Adipocyte (in vitro differentiated cells): ENCODE data around the gene OSBPL9.

Source experiments
- DNase-seq: peaks from one replicate; pipeline ENCODE4 v3.0.0-alpha.2; 2015; ENCODE audit warnings: low read depth
- H3K27me3 ChIP-seq: replicated peaks from 2 replicates; pipeline ENCODE4 v1.7.0; 2013; ENCODE audit warnings: mild to moderate bottlenecking, low read length, moderate library complexity; ENCODE audit not compliant: control insufficient read depth, insufficient read depth
- H3K36me3 ChIP-seq: 2 replicates; pipeline ENCODE4 v1.7.0; 2013; ENCODE audit warnings: low read length, mild to moderate bottlenecking, moderate library complexity; ENCODE audit not compliant: control insufficient read depth, insufficient read depth, severe bottlenecking
- H3K4me1 ChIP-seq: 2 replicates; pipeline ENCODE4 v1.7.0; 2013; ENCODE audit warnings: mild to moderate bottlenecking, low read length, moderate library complexity; ENCODE audit not compliant: control insufficient read depth, insufficient read depth
- H3K4me3 ChIP-seq: 2 replicates; pipeline ENCODE4 v1.7.0; 2013; ENCODE audit warnings: mild to moderate bottlenecking, low read length, moderate library complexity
- H3K9ac ChIP-seq: 2 replicates; pipeline ENCODE4 v1.7.0; 2013; ENCODE audit warnings: mild to moderate bottlenecking, low read length, moderate library complexity
- H3K9me3 ChIP-seq: 2 replicates; pipeline ENCODE4 v1.7.0; 2013; ENCODE audit warnings: mild to moderate bottlenecking, low read length, moderate library complexity; ENCODE audit not compliant: control insufficient read depth

OSBPL9 gene

GRCh38 chr1:51610637-51611036 lies 6.3 kb upstream of the OSBPL9 start:
- H3K36me3 ChIP-seq: no peaks in the 10 kb centered on the region
- H3K27me3 ChIP-seq: no peaks in the 10 kb centered on the region
- H3K4me1 ChIP-seq: peaks cover 18% of the 10 kb centered on the region
- no peaks in the 10 kb centered on the region for H3K9me3 ChIP-seq
- no peak for DNase-seq
- no peak overlapping the region for H3K9ac ChIP-seq
- no peak overlapping the region for H3K4me3 ChIP-seq

- Histone ChIP-seq H3K27me3 (no peaks in the 10 kb centered on the region), H3K9ac (no peak overlapping the region), H3K4me3 (no peak overlapping the region), H3K9me3 (no peaks in the 10 kb centered on the region), H3K36me3 (no peaks in the 10 kb centered on the region), H3K4me1 (peaks cover 13% of the 10 kb centered on the region)
- DNase-seq: no peak
Observed at GRCh38 chr1:51612447-51612961, 4.4 kb upstream of the OSBPL9 start.

- peaks cover 37% of the 10 kb centered on the region for H3K4me1 ChIP-seq
- no peak for DNase-seq
- H3K27me3 ChIP-seq: no peaks in the 10 kb centered on the region
- no peak overlapping the region for H3K9ac ChIP-seq
- H3K9me3 ChIP-seq: no peaks in the 10 kb centered on the region
- no peaks in the 10 kb centered on the region for H3K36me3 ChIP-seq
- no peak overlapping the region for H3K4me3 ChIP-seq
Observed at GRCh38 chr1:51615780-51616291, 1.1 kb upstream of the OSBPL9 start.

- Histone ChIP-seq H3K9me3 (no peaks in the 10 kb centered on the region), H3K27me3 (no peaks in the 10 kb centered on the region), H3K36me3 (no peaks in the 10 kb centered on the region), H3K4me1 (peaks cover 43% of the 10 kb centered on the region), H3K4me3 (peak overlapping the region; percentile 99), H3K9ac (no peak overlapping the region)
- DNase-seq: no peak
Observed at GRCh38 chr1:51616490-51616889, 402 bp upstream of the OSBPL9 start.

GRCh38 chr1:51618715-51619114 lies 1.8 kb downstream of the OSBPL9 start:
- peaks cover 61% of the 10 kb centered on the region for H3K4me1 ChIP-seq
- no peaks in the 10 kb centered on the region for H3K9me3 ChIP-seq
- no peaks in the 10 kb centered on the region for H3K36me3 ChIP-seq
- peak overlapping the region; percentile 99 for H3K4me3 ChIP-seq
- peak overlapping the region; percentile 93 for H3K9ac ChIP-seq
- no peaks in the 10 kb centered on the region for H3K27me3 ChIP-seq
- no peak for DNase-seq

GRCh38 chr1:51620470-51620869 lies 3.6 kb downstream of the OSBPL9 start:
- peak overlapping the region; percentile 2 for H3K4me3 ChIP-seq
- no peaks in the 10 kb centered on the region for H3K27me3 ChIP-seq
- H3K9ac ChIP-seq: no peak overlapping the region
- peaks cover 68% of the 10 kb centered on the region for H3K4me1 ChIP-seq
- no peak for DNase-seq
- H3K9me3 ChIP-seq: no peaks in the 10 kb centered on the region
- H3K36me3 ChIP-seq: no peaks in the 10 kb centered on the region

GRCh38 chr1:51621161-51621560 lies 4.3 kb downstream of the OSBPL9 start:
- H3K4me3 ChIP-seq: peak overlapping the region; percentile 8
- H3K4me1 ChIP-seq: peaks cover 68% of the 10 kb centered on the region
- no peaks in the 10 kb centered on the region for H3K36me3 ChIP-seq
- DNase-seq: no peak
- no peaks in the 10 kb centered on the region for H3K9me3 ChIP-seq
- H3K9ac ChIP-seq: no peak overlapping the region
- H3K27me3 ChIP-seq: no peaks in the 10 kb centered on the region

GRCh38 chr1:51621841-51622454 lies 5.1 kb downstream of the OSBPL9 start:
- Histone ChIP-seq H3K4me1 (peaks cover 64% of the 10 kb centered on the region), H3K9me3 (no peaks in the 10 kb centered on the region), H3K9ac (peak overlapping the region; percentile 33), H3K36me3 (no peaks in the 10 kb centered on the region), H3K27me3 (no peaks in the 10 kb centered on the region), H3K4me3 (peak overlapping the region; percentile 38)
- no peak for DNase-seq

- no peaks in the 10 kb centered on the region for H3K27me3 ChIP-seq
- no peak overlapping the region for H3K9ac ChIP-seq
- no peaks in the 10 kb centered on the region for H3K36me3 ChIP-seq
- H3K4me3 ChIP-seq: no peak overlapping the region
- H3K4me1 ChIP-seq: peaks cover 64% of the 10 kb centered on the region
- peak; percentile 69 for DNase-seq
- no peaks in the 10 kb centered on the region for H3K9me3 ChIP-seq
Observed at GRCh38 chr1:51622455-51622913, 5.6 kb downstream of the OSBPL9 start.

GRCh38 chr1:51623025-51623424 lies 6.1 kb downstream of the OSBPL9 start:
- H3K9me3 ChIP-seq: no peaks in the 10 kb centered on the region
- H3K4me3 ChIP-seq: no peak overlapping the region
- H3K27me3 ChIP-seq: no peaks in the 10 kb centered on the region
- DNase-seq: no peak
- H3K4me1 ChIP-seq: peaks cover 64% of the 10 kb centered on the region
- H3K36me3 ChIP-seq: no peaks in the 10 kb centered on the region
- H3K9ac ChIP-seq: peak overlapping the region; percentile 10

GRCh38 chr1:51623450-51623849 lies 6.6 kb downstream of the OSBPL9 start:
- Histone ChIP-seq H3K27me3 (no peaks in the 10 kb centered on the region), H3K4me3 (no peak overlapping the region), H3K9ac (no peak overlapping the region), H3K4me1 (peaks cover 60% of the 10 kb centered on the region), H3K9me3 (no peaks in the 10 kb centered on the region), H3K36me3 (no peaks in the 10 kb centered on the region)
- DNase-seq: no peak
